PFSK-1 (cell line): Measurements from ENCODE around the gene ATF5.

Source experiments
- FOXP2 ChIP-seq: optimal IDR thresholded peaks from 2 replicates; pipeline ENCODE3; 2011; ENCODE audit warnings: borderline replicate concordance, control low read depth, inconsistent platforms; ENCODE audit not compliant: insufficient read depth; ENCODE audit errors: extremely low read length, extremely low read depth
- REST ChIP-seq, 2 experiments: IDR thresholded peaks; 2 replicates each; pipeline versions ENCODE4 v1.6.1 to v1.8.0; 2011 to 2012; ENCODE audit warnings: low read depth in 2 of 2, low read length in 2 of 2, control low read depth in 1 of 2, inconsistent platforms in 1 of 2, mild to moderate bottlenecking in 1 of 2, moderate library complexity in 1 of 2; ENCODE audit not compliant: insufficient read depth in 1 of 2

DNA sequence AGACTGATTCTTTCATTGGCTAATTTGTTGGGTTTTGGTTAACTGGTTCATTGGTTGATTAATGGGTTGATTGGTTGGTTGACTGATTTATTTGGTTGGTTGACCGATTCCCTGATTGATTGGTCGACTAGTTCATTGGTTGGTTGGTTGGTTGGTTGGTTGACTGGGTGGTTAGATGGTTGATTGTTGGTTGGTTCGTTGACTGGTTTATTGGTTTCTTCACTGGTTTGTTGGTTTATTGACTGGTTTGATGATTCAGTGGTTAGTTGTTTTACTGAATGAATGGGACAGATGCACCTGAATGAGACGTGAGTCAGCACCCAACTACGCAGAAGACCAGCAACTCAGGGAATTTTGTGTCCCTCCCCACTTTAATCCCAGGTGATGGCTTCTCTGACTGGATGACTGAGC lies 3.0 kb downstream of the ATF5 start:
- TF ChIP-seq REST (IDR thresholded peaks at IDR 0.05; ENCODE audit: insufficient read depth in 1 of 2, low read depth in 2 of 2, low read length in 2 of 2), result no peak
- no peak for TF ChIP-seq FOXP2
